Esophagus muscularis mucosa (tissue), 3 donors: ENCODE measurements around the gene MAP2K6.

Experiments used
- POLR2A ChIP-seq: fragments of 450-650 bp; IDR thresholded peaks from one replicate; pipeline ENCODE4 v1.6.1; 2017; ENCODE audit warnings: antibody characterized with exemption, moderate library complexity, mild to moderate bottlenecking, low read depth
- POLR2AphosphoS5 ChIP-seq, 2 donors: sonication (generic); formaldehyde crosslinking; IDR thresholded peaks; one replicate each; pipeline ENCODE4 v1.6.1; 2017; ENCODE audit warnings: antibody characterized with exemption in 2 of 2
- TF ChIP-seq, protein P1 (sequence below), 3 experiments: fragments of 200-600 bp in 2 of 3; fragments of 450-650 bp in 1 of 3; sonication (generic) in 2 of 3; IDR thresholded peaks; one replicate each; pipeline ENCODE4 v1.5.1; 2017 to 2019; ENCODE audit warnings: antibody characterized with exemption in 3 of 3, mild to moderate bottlenecking in 2 of 3, moderate library complexity in 1 of 3

DNA sequence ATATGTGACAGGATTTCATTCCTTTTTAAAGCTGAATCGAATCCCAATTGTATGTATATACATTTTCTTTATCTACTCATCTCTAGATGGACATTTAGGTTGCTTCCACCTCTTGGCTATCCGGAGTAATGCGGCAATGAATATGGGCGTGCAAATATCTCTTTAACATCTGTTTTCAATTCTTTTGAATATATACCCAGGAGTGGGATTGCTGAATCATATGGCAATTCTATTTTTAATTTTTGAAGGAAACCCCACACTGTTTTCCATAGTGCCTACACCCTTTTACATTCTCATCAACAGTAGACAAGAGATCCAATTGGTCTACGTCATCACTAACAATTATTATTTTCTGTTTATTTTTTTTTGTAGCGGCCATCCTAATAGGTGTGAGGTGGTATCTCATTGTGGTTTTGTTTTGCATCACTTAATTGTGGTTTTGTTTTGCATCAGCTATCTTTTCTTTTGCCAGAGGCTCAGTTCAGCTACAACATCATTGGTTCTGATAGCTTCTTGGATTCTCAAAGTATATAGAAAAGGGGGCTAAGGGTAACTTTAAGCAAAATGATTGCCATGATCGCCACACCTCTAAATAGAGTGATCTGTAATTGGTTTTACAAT is 25.6 kb upstream of the MAP2K6 start:
- TF ChIP-seq, protein P1, sequence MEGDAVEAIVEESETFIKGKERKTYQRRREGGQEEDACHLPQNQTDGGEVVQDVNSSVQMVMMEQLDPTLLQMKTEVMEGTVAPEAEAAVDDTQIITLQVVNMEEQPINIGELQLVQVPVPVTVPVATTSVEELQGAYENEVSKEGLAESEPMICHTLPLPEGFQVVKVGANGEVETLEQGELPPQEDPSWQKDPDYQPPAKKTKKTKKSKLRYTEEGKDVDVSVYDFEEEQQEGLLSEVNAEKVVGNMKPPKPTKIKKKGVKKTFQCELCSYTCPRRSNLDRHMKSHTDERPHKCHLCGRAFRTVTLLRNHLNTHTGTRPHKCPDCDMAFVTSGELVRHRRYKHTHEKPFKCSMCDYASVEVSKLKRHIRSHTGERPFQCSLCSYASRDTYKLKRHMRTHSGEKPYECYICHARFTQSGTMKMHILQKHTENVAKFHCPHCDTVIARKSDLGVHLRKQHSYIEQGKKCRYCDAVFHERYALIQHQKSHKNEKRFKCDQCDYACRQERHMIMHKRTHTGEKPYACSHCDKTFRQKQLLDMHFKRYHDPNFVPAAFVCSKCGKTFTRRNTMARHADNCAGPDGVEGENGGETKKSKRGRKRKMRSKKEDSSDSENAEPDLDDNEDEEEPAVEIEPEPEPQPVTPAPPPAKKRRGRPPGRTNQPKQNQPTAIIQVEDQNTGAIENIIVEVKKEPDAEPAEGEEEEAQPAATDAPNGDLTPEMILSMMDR (IDR thresholded peaks at IDR 0.05), result no peak
- TF ChIP-seq POLR2A (no peak), POLR2AphosphoS5 (IDR thresholded peaks at IDR 0.05) (no peak)
